ENCODE measurements around the gene MRGPRX3.
A peak's percentile ranks its signal among the peaks of the same experiment; 100 is the strongest.
"Not testable (repeated sequence)": the region's sequence is repeated elsewhere in the genome, so short reads cannot be mapped to it uniquely, and the experiment has no call there.

The MRGPRX3 gene

GRCh38 chr11:18132341-18132740 is at the start of gene MRGPRX3:
TSS of gene MRGPRX3 (plus strand) at chr11:18132571. CDS start at chr11:18137203, 4,632 bp downstream.
- DNase-seq = no peak

GRCh38 chr11:18088366-18088765 is 44.0 kb upstream of the MRGPRX3 start:
- no peak for DNase-seq

GRCh38 chr11:18088966-18089365 is 43.4 kb upstream of the MRGPRX3 start:
- DNase-seq = no peak

- no peak for DNase-seq
These were observed 40.6 kb upstream of the MRGPRX3 start for GRCh38 chr11:18091731-18092130.

GRCh38 chr11:18093959-18094358 is 38.4 kb upstream of the MRGPRX3 start:
- no peak for DNase-seq

- DNase-seq = no peak
These were observed 31.3 kb upstream of the MRGPRX3 start for GRCh38 chr11:18100926-18101656.

- no peak for DNase-seq
These were observed 27.1 kb upstream of the MRGPRX3 start for GRCh38 chr11:18105086-18105801.

- DNase-seq = peak; percentile 86
These were observed 26.4 kb upstream of the MRGPRX3 start, which contains the start of gene SAAL1 for GRCh38 chr11:18105802-18106574. TSS of gene SAAL1 (minus strand) at chr11:18106082. CDS start at chr11:18106041, 41 bp downstream.

- DNase-seq = no peak
These were observed 25.7 kb upstream of the MRGPRX3 start for GRCh38 chr11:18106688-18107087.

GRCh38 chr11:18108254-18108653 is 24.1 kb upstream of the MRGPRX3 start:
- no peak for DNase-seq

GRCh38 chr11:18111005-18111404 is 21.4 kb upstream of the MRGPRX3 start:
- no peak for DNase-seq

GRCh38 chr11:18115360-18116127 is 16.8 kb upstream of the MRGPRX3 start:
- peak; percentile 76 for DNase-seq

- DNase-seq = not testable (repeated sequence)
These were observed 11.0 kb upstream of the MRGPRX3 start for GRCh38 chr11:18121331-18121828.

GRCh38 chr11:18131115-18131514 is 1.3 kb upstream of the MRGPRX3 start:
- not testable (repeated sequence) for DNase-seq

GRCh38 chr11:18135308-18135707 is 2.9 kb downstream of the MRGPRX3 start:
- DNase-seq = no peak

- no peak for DNase-seq
These were observed 4.9 kb downstream of the MRGPRX3 start for GRCh38 chr11:18137186-18137800.

GRCh38 chr11:18140145-18140544 is 7.8 kb downstream of the MRGPRX3 start:
- no peak for DNase-seq

- DNase-seq = no peak
These were observed 11.9 kb downstream of the MRGPRX3 start for GRCh38 chr11:18144243-18144642.

- no peak for DNase-seq
These were observed 12.7 kb downstream of the MRGPRX3 start for GRCh38 chr11:18145025-18145424.

GRCh38 chr11:18145837-18146236 is 13.5 kb downstream of the MRGPRX3 start:
- DNase-seq = no peak

- no peak for DNase-seq
These were observed 19.2 kb downstream of the MRGPRX3 start for GRCh38 chr11:18151581-18151980.

- no peak for DNase-seq
These were observed 36.0 kb downstream of the MRGPRX3 start for GRCh38 chr11:18168372-18168771.
